EL (cell line): ENCODE data around the gene ADAMTS13.
A peak's percentile ranks its signal among the peaks of the same experiment; 100 is the strongest.

Experiments used
- DNase-seq: peaks from one replicate; pipeline ENCODE4 v3.0.0-alpha.2; 2016

The ADAMTS13 gene

DNA sequence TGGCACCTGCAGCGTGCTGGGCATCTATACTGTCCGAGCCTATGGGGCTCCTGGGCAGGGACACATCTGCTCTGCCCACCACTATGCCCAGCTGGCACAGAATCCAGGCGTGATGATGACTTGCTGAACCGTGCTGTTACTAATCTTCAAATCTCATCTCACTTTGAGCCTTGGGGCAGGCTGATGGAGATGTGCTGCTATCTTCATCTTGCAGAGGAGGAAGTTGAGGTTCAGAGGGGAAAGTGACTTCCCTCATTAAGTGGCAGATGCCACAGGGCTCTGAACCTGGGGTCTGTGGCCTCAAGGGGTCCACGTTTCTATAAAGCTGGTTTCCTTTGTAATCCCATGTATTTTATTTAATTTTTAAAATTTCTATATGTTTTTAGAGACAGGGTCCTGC lies 52.0 kb downstream of the ADAMTS13 start:
- no peak for DNase-seq

DNA sequence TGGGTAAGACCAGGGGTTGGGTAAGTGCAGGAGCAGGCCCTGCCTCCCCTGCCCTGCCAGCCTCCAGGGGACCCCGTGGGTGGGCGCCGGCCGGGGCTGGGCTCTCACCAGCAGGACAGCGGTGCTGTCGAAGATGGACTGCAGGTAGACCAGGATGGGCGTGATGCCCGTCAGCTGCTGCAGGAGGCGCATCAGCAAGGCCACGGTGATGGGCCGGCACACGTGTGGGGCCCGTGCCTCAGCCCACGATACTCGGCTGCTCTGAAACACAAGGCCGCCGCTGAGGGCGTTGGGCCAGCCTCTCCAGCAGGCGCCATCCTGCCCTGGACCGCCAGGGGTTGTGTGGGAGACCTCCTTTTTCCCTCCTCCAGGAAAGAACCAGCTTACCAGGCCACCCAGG lies 52.7 kb downstream of the ADAMTS13 start:
- DNase-seq, result no peak

DNA sequence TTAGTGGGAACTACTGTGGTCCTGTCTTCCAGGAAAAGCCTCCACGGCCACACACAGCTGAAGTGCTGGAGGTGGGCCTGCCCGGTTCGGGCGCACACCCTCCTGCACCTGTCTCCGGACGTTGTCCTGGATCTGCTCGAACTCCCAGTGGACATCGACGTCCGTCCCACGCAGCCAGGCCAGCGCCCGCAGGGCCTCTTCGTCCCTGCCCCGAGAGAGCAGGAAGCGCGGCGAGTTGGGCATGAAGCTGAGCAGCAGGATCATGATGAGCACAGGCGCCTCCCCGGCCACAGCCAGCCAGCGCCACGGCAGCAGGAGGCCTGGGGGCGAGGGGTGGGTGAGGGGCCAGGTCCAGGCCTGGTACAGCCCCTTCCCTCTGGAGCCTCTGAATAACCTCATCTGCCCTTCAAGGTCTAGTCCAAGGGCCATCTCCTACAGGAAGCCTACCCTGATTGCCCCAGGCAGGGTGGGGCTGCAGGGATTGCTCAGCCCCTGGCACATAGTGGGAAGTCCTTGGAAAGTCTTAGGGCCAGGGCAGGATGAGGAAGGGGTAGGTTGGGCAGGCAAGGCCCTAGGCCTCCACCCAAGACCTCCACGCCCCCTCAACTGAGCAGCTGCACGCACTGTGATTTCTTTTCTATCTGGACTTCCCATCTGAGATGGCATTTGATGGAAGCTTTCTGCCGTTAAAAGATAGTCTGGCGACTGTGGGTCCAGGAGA lies 53.3 kb downstream of the ADAMTS13 start:
- no peak for DNase-seq

DNA sequence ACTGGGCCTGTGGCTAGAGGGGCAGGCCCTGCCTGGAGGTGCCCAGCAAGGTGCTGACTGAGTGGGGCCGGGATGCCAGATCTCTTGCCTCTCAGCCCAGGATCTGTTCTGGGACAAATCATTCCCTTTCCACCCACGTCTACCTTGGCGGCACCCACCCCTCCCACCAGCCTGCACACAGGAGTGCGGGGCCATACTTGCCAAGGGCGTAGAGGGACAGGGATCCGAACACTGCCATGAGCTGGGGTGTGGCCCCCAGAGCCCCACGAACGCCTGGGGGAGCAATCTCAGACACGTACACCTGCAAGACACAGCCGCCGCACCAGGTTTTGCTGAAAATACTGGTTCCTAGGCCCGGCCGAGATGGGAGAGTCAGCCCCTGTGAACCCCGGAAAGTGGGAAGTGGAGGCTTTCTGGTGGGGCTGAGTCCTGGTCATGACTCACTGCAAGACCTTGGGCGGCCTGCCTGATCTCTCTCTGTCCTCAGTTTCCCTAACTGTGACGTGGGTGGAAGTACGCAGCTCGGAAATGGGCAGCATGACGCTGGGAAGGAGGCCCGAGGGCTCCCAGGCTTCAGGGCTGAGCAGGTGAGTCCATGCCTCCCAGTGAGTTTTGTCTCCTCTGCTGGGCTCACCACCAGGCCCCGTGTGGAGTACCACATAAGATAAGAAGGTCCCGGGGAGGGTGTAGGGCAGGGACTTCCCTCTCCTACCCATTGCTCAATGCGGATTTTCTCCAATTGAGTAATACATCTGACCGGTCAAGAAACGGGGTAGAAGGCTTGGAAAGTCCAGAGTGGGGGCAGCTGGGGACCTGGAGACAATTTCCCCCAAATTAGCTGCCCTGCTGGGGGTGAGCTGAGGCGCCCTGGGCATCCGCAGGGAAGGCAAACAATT lies 54.1 kb downstream of the ADAMTS13 start:
- peak; percentile 24 for DNase-seq

DNA sequence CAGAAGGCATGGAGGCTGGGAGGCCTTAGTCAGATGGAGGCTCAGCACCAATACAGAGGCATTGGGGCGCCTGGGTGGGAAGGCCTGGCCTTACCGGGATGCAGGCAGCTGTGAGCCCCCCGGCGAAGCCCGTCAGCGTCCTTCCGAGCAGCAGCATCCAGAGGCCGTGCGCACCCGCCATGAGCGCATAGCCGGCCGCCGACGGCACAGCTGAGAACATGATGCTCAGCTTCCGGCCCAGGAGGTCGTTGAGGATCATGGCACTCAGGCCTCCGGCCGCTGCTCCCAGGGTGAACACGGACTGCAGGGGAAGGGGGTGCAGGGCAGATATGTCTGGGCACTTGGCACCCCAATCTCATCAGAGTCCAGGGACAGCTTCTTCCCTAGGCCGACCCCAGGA lies 54.8 kb downstream of the ADAMTS13 start:
- no peak for DNase-seq

DNA sequence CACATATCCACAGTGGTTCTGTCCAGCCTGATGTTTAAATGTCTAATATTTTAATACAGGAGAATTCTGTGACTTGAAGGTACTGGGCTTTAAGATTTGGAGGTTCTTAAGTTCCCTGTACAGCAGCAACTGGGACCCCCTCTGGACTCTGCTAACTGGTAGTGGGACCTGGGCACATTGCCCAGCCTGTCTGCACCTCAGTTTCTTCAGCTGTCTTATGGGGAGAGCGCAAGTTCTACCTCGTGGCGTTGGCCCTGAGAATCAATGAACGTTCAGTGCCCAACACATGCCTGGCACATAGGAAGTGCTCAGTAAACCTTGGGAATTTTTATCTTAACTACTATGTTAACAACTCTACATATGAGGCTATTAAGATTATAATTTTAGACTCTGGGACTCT lies 55.3 kb downstream of the ADAMTS13 start:
- DNase-seq, result no peak

DNA sequence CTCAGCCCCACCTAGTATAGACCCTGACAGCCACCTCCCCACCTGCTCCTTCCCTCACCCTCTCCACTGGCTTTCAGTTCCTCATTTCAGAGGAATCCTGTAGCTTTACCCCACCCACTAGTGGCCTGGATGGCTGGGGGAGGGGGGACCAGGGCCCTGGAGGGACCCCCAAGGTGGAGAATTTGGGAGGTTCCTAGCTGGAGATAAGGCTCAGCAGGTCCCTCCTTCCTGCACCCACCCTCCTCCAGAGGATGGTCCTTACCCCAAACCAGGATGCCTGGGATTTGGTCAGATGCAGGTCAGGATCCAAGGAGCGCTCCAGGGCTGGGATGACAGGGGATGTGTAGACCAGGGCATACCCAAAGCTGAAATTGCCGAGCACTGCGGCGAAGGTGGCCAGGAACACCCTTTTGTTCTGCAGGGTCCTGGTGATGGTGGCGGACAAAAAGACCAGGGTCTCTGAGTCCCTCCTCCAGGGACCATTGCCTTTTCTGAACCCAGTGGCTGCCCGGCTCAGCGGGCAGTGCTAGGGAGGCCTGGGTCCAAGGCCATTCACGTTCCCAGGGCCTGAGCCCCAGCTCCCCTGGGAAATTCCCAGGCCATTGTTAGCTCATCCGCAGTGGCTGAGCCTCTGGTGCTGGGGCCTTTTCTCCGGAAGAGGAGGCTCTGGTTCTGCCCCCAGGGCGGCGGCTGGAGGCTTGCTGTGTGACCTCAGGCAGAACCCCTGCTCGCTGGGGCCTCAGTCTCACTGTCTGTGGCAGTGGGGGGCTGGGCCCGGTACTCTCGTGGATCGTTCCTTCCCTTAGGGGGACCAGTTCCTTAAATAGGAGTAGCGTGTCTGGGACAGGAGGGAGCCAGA lies 56.1 kb downstream of the ADAMTS13 start:
- peak; percentile 74 for DNase-seq

DNA sequence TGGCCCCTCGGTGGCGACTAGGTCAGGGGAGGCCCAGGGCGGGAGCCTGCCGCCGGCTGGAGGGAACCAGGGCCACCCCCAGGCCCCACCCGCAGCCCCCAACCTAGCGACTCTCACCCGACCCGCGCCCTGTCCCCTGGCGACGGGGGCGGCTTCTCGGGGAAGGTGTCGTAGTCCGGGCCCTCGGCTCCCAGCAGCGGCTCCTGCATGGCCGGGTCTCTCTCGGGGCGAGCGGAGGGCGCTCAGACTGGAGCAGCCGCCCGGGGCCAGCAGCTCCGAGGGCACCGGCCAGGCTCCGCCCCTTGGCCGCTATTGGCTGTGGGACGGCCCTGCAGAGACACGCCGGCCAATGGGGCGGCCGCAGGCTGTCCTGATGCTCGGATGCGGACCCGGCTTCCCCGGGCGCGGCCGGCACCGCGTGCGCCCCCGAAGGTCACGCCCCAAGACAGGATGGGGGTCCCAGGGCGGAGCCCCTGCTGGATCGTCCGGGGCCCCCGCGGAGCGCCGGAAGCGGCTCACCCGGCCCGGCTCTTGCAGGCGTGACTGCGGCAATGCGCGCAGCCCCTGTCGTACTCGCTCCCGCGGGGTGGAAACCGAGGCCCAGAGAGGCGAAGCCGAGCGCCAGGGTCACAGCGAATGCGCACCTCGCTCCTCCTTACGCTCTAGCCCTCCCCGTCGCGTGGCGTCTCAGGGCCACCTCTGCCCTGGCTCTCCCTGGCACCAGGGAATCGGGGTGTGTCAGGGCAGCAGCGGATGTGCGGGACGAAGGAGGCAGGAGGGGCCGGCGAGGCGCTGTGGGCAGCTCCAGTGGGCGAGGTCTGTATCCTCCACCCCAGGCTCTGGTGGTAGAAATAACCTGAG lies 56.9 kb downstream of the ADAMTS13 start, which contains the start of gene SLC2A6:
SLC2A6 (minus strand) TSS at position 249 of the 861 bp plus-strand sequence; CDS start at position 209, 40 bp downstream.
- peak; percentile 85 for DNase-seq

DNA sequence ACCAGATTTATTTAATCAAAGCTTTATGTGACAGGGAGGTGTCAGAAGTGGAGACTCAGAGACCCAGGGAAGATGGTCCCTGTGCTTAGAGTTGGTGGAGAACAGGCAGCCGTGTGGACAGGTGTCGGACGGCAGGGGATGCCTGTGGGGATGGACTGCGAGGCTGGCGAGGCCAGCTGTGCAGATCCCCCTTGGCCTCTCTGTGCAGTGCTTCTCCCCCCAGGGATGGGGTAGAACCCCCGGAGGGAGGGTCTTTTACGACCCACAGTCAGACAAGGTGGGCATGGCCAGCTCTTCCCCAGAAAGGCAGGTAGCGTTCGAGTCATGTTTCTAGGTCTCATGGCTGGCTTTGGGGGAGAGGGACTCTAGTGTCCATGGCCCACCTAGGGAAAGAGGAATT lies 61.4 kb downstream of the ADAMTS13 start:
- no peak for DNase-seq

DNA sequence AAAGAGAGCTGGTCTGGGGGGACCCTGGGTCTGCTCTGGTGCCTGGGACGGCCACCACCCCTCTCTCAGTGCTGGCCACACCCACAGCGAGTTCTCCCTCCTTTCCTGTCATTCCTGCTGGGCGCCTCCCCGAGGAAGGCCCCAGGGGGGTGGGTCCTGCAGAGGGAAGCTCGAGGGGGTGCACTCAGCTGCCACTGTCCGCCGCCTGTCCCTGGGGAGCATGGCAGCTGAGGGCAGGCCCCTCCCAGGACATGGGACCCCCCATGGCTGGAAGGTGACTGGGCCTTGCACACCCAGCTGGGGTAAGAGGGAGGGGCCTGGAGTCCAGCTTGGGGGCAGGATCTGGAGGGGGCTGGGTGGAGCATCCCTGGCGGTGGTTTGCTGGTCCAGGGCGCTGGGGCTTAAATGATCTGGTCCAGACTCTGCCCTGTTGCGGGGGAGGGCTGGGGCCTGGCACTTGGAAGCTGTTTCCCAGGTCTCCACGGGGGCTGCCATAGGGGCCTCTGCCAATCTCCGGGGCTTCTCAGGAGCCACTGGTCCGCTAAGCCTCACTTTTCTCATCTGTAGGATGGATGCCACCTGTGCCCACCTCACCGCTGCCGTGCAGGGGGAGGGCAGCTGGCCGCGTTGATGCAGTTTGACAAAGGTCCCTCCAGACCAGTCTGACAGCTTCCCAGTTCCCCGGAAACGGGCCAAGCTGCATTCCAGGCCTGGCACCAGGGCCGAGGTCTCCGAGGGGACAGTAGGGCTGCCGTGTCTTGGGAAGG lies 62.7 kb downstream of the ADAMTS13 start:
- DNase-seq, result no peak

DNA sequence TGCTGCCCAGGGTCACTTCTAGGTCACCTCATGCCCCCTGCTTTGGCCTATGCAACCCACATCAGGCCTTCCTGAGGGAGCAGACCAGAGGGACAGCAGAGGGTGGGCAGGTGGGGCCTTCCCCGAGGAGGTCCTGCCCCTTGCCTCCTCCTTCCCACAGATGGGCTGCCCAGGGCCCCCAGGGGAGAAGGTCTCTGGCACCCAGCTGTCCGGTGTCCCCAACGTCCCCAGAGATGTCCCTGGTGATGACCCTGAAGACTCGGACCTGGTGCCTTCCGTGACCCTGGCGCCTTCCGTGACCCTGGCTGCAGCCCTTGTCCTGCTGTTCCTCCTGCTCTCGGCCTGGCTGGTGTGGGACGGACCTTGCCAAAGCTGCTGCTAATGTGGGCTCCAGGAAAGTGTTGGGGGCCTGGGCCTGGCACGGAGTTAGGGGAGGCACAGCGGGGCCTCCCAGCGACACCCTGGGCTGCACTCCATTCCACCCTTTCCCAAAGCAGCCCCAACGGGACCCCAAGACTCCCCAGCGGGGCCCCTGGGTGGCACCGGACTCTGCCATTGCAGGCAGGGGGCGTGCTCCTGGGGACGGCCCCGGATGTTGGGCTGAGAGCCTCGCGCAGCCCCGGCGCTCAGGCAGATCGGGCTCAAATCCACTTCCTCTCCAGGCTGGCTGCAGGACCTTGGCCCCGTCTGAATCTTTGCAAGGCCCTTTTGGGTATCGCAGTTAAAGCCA lies 63.5 kb downstream of the ADAMTS13 start:
- DNase-seq, result no peak

DNA sequence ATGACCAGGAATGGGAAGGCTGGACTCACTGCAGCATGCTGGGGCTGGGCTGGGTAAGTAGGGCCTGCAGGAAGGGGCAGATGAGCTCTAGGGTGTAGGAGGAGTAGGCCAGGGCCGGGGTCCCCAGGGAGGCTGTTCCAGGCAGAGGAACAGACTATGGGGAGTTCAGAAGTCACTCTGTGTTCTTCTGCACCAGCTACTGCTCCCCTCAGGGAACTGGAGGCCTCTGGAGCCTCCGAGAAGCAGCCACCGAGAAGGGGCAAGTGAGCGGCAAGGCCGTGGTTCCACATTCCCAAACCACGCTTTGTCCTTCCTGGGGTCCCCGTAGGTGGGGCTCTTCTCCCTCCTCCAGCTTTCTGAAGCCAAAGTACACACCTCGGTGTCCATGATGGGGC lies 65.2 kb downstream of the ADAMTS13 start:
- no peak for DNase-seq

DNA sequence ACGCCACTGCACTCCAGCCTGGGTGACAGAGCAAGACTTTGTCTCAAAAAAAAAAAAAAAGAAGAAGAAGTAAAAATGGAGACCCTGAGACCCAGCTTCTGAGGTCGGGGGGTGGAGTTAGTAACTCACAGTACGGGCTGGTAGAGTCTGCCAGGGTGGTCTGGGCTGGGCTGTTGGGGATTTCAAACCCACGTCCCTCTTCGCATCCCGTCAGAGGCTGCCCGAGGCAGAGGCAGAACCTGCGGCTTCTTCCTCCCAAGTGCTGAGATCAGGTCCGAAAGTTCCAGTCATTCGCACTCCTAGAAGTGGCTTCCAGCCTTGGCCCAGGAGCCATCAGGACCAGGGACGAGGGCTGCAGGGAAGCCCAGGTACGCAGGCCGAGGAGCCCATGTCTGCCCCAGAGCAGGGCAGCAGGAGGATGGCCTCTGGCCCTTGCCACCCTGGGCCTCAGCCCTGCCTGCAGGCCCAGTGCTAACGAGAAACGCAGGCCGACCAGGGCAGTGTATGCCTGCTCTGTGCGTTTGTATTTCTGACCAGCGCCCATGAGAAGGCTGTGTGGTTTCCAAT lies 66.6 kb downstream of the ADAMTS13 start:
- no peak for DNase-seq

DNA sequence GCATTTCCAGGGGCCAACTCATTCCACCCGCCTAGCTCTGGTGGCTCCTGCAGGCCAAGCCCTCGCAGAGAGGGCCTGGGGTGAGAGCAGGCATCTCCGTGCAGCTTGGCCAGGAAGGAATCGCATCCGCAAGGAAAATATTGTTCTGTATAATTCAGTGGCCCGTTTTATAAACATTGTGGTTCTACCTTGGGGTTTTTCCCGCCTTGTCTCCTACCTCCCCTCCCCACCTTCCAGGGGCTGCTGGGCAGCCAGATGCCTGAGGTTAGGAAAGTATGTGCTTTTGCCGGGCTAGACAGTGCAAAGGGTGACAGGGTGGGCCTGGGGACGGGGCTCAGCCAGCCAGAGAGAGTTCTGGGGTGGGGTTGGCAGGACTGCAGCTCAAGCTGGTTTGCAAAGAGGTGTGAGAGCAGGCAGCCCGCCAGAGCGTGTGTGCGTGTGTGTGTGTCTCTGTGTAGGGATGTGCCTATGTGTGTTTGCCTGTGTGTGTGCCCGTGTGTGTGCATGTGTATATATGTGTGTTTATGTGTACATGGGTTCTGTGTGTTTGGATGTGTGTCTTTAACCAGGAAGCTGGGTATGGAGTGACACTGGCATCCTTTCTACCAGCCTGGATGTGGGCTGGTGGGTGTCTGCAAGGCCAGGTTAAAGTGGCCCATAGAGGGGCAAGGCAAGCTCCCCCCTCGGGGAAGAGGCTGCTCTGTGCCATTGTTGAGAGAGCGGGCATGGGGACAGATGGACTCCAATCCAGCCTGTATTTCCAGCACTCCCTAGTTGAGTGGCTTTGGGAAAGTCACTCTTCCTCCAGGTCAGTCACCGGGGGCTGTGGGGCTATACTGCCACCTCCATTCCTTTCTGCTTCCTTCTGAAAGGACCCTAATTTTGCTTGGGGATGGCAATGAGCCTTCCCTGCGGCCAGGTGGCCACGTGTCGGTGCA lies 67.4 kb downstream of the ADAMTS13 start:
- no peak for DNase-seq

DNA sequence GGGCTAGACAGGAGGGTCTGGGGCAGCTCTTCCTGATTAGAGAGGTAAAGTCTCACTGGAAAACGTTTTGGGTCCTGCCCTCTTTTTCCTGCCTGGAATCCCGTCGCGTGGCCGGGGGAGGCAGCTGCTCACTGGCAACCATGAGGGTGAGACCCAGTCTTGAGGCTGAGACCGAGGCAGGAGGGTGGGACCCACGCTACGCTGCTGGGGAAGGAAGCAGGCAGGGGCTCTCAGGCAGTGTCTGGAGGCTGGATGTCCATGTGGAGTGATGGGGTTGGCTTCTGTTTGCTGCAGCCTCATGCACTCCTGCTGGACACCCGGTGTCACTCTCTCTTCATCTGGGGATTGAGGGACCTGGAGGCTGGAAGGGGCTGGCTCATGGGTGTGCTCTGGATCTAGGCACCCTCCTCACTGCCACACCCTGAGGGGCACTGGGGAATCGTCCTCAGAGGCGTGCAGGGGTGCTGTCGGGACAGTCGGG lies 68.1 kb downstream of the ADAMTS13 start:
- no peak for DNase-seq

DNA sequence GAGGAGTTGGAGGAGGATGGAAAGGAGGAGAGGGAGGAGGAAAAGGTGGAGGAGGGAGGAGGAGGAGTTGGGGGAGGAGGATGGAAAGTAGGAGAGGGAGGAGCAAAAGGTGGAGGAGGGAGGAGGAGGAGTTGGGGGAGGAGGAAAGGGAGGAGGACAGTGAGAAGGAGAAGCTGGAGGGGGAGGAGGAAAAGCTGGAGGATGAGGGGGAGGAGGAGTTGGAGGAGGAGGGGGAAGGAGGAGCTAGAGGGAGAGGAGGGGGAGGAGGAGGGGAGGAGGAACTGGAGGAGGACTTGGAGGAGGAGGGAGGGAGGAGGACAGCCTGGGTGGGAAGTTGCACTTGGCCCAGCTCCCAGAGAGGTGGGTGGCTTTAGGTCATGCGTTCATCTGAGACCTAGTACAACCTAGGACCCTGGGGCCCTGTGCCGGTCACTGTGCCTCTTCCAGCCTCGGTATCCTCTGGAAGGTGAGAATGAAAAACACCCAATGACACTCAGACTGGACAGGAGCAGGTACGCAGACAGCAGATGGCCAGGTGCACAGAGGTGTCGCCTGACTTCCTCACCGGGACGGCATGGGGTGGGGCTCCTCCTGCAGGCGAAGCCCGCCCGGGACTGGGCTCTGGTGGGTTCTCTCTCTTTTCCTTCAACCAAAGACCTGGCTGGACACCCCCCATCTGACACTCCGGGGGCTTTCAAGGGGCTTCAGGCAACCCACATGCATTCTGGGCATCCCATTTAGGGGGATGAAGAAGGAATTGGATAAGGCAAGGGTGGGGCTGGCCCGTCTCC lies 68.9 kb downstream of the ADAMTS13 start:
- no peak for DNase-seq

DNA sequence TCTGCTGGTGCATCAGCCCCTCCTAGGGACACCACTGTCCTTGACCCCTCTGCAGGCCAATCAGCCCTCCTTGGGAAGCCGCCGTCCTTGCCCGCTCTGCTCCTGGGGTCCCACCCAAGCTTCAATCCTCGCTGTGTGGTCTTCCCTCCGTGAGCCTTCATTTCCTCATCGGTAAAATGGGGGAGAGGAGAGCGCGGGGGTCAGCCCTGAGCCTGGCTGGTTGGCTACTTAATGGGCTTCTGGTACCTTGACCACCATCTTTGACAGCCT lies 69.4 kb downstream of the ADAMTS13 start:
- no peak for DNase-seq
